Stimulated activated CD4-positive, alpha-beta T cell treated with anti-CD3 and anti-CD28 coated beads, Interleukin-12 subunit alpha, Interleukin-12 subunit beta, amount 100 ng/mL, for 48 hours (primary cell): ENCODE results near the gene GOLT1B.

ENCODE experiments used
- DNase-seq, 3 donors: peaks; one replicate each; pipeline ENCODE4 v3.0.0-alpha.2; 2020; ENCODE audit warnings: low read depth in 2 of 3, low spot score in 1 of 3

The GOLT1B gene

GRCh38 chr12:21521541-21521940 is 20.0 kb downstream of the GOLT1B start:
- DNase-seq, result no peak

GRCh38 chr12:21523148-21523547 is 21.6 kb downstream of the GOLT1B start:
- no peak for DNase-seq

GRCh38 chr12:21526053-21526452 is 24.5 kb downstream of the GOLT1B start, which contains the start of gene SPX:
SPX (plus strand) TSS chr12:21526296; CDS start chr12:21526473, 177 bp downstream.
- no peak for DNase-seq

- DNase-seq, result no peak
Observed at GRCh38 chr12:21526721-21527345, 25.2 kb downstream of the GOLT1B start.

GRCh38 chr12:21527451-21528180 is 26.0 kb downstream of the GOLT1B start:
- peak; percentile 43 to 56 (median 47) for DNase-seq

GRCh38 chr12:21528953-21529352 is 27.4 kb downstream of the GOLT1B start:
- no peak for DNase-seq

GRCh38 chr12:21529456-21529855 is 27.9 kb downstream of the GOLT1B start:
- DNase-seq, result no peak

- no peak for DNase-seq
Observed at GRCh38 chr12:21538061-21538653, 36.6 kb downstream of the GOLT1B start.

GRCh38 chr12:21539797-21540196 is 38.2 kb downstream of the GOLT1B start:
- no peak for DNase-seq

GRCh38 chr12:21541773-21542172 is 40.2 kb downstream of the GOLT1B start:
- no peak for DNase-seq

- DNase-seq, result no peak
Observed at GRCh38 chr12:21542403-21542802, 40.8 kb downstream of the GOLT1B start.

- no peak for DNase-seq
Observed at GRCh38 chr12:21543151-21543550, 41.6 kb downstream of the GOLT1B start.

GRCh38 chr12:21545557-21545956 is 44.0 kb downstream of the GOLT1B start:
- DNase-seq, result no peak

GRCh38 chr12:21546716-21547115 is 45.1 kb downstream of the GOLT1B start:
- no peak for DNase-seq

GRCh38 chr12:21547437-21547836 is 45.8 kb downstream of the GOLT1B start:
- peak in 2 of 3 donors; percentile 13 to 29 for DNase-seq

GRCh38 chr12:21551841-21552465 is 50.4 kb downstream of the GOLT1B start:
- DNase-seq, result no peak

- DNase-seq, result no peak
Observed at GRCh38 chr12:21552635-21553328, 51.2 kb downstream of the GOLT1B start.

GRCh38 chr12:21553329-21553675 is 51.7 kb downstream of the GOLT1B start:
- DNase-seq, result no peak

- no peak for DNase-seq
Observed at GRCh38 chr12:21558100-21558679, 56.6 kb downstream of the GOLT1B start.

GRCh38 chr12:21559855-21560569 is 58.4 kb downstream of the GOLT1B start:
- DNase-seq, result no peak
